ENCODE data around the gene TPCN2.
"Not testable (repeated sequence)": the region's sequence is repeated elsewhere in the genome, so short reads cannot be mapped to it uniquely, and the experiment has no call there.

TPCN2 gene

GRCh38 chr11:69131644-69132300 lies 83.0 kb downstream of the TPCN2 start:
- no peak overlapping the region for H3K4me3 ChIP-seq (replicated peaks; ENCODE audit: low read depth, low read length)
- DNase-seq (ENCODE audit: extremely low read depth, low read depth), result peak; percentile 55
- peak; percentile 87 for TF ChIP-seq CTCF (IDR thresholded peaks at IDR 0.05; ENCODE audit: low read depth, low read length, missing control alignments)

GRCh38 chr11:69132301-69132670 lies 83.6 kb downstream of the TPCN2 start:
- H3K4me3 ChIP-seq (replicated peaks; ENCODE audit: low read depth, low read length), result no peak overlapping the region
- TF ChIP-seq CTCF (IDR thresholded peaks at IDR 0.05; ENCODE audit: low read depth, low read length, missing control alignments), result no peak
- no peak for DNase-seq (ENCODE audit: extremely low read depth, low read depth)

GRCh38 chr11:69133251-69133650 lies 84.5 kb downstream of the TPCN2 start:
- TF ChIP-seq CTCF (IDR thresholded peaks at IDR 0.05; ENCODE audit: low read depth, low read length, missing control alignments), result no peak
- no peak for DNase-seq (ENCODE audit: extremely low read depth, low read depth)
- no peak overlapping the region for H3K4me3 ChIP-seq (replicated peaks; ENCODE audit: low read depth, low read length)

GRCh38 chr11:69134182-69134581 lies 85.5 kb downstream of the TPCN2 start:
- H3K4me3 ChIP-seq (replicated peaks; ENCODE audit: low read depth, low read length); DNase-seq (ENCODE audit: extremely low read depth, low read depth): not testable (repeated sequence)

- DNase-seq (ENCODE audit: extremely low read depth, low read depth), result no peak
- no peak overlapping the region for H3K4me3 ChIP-seq (replicated peaks; ENCODE audit: low read depth, low read length)
- TF ChIP-seq CTCF (IDR thresholded peaks at IDR 0.05; ENCODE audit: low read depth, low read length, missing control alignments), result no peak
These were observed 86.2 kb downstream of the TPCN2 start for GRCh38 chr11:69134957-69135356.

- no peak for DNase-seq (ENCODE audit: extremely low read depth, low read depth)
- no peak overlapping the region for H3K4me3 ChIP-seq (replicated peaks; ENCODE audit: low read depth, low read length)
These were observed 87.0 kb downstream of the TPCN2 start for GRCh38 chr11:69135420-69136363.

More at GRCh38 chr11:69135420-69136363, 87.0 kb downstream of the TPCN2 start:
- TF ChIP-seq CTCF (IDR thresholded peaks at IDR 0.05; ENCODE audit: low read depth, low read length, missing control alignments), result no peak
